DND-41 (cell line): Measurements from ENCODE around the gene RNF31.

Source experiments
- CTCF ChIP-seq: IDR thresholded peaks from 2 replicates; pipeline ENCODE4 v1.5.1; 2012; ENCODE audit warnings: borderline replicate concordance, low read length, moderate library complexity, mild to moderate bottlenecking; ENCODE audit not compliant: poor library complexity, severe bottlenecking; ENCODE audit errors: extremely low read depth
- EZH2 ChIP-seq: IDR thresholded peaks from 3 replicates; pipeline ENCODE4 v1.6.1; 2012; ENCODE audit warnings: borderline replicate concordance, low read depth, mild to moderate bottlenecking, moderate library complexity, low read length, inconsistent platforms; ENCODE audit not compliant: severe bottlenecking

DNA sequence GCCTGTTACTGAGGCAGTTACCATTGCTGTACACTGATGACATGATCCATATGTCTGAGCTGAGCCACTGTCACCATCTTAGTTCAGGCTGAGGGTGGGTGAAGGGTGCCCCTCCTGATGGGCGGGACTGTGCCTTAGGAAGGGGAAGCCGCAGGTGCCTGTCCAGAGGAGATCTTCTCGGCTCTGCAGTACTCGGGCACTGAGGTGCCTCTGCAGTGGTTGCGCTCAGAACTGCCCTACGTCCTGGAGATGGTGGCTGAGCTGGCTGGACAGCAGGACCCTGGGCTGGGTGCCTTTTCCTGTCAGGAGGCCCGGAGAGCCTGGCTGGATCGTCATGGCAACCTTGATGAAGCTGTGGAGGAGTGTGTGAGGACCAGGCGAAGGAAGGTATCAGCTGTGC lies 3.7 kb downstream of the RNF31 start:
- TF ChIP-seq EZH2 (no peak), CTCF (no peak)
